ENCODE results near the gene PTPRB. TPM values are rescaled to one million over a fixed set of nuclear protein-coding genes. Genes with fewer than 3 reads are reported as not detected.

PTPRB gene
- total RNA-seq, 2 donors from 2014 or later, result 0.22 TPM; not detected in 1

DNA sequence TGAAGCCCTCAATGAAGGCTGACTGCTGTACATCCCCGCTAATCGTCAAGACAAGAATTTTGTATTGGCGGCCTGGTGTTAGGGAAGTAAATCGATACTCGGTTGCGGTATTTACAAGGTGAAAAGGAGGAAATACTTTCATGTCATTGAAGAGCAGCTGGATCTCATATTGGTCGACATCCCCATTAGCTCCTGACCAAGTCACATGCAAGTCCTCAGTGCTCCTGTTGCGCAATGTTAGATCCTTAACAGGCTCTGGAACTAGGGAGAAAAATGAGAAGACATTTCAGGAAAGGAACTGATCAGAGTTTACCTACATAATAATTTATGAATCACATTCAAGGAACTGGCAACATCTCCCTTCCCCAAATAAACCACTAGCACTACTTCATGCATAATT, 66.2 kb downstream of the PTPRB start:
- 93 to 94% methylated on average over 5 to 8 of the region's 8 CpGs for WGBS, 2 experiments (ENCODE audit: insufficient coverage in 1 of 2, insufficient read length in 1 of 2)
- DNase-seq, result no peak
- Mint-ChIP-seq H3K9me3 (no peaks in the 10 kb centered on the region), H3K4me1 (no peaks in the 10 kb centered on the region), H3K27me3 (ENCODE audit: insufficient read depth) (no peaks in the 10 kb centered on the region), H3K27ac (no peak overlapping the region), H3K4me3 (no peak overlapping the region), H3K36me3 (ENCODE audit: low read depth) (no peaks in the 10 kb centered on the region)
- TF ChIP-seq CTCF (conservative IDR thresholded peaks at IDR 0.05), result no peak
- Histone ChIP-seq H3K9ac (ENCODE audit: extremely low read depth, low read length, poor library complexity, severe bottlenecking) (no peak overlapping the region), H3K27me3 (ENCODE audit: control insufficient read depth, insufficient read depth, low read length, poor library complexity, severe bottlenecking) (no peaks in the 10 kb centered on the region), H3K9me3 (ENCODE audit: control insufficient read depth, low read length) (no peaks in the 10 kb centered on the region), H3K27ac (ENCODE audit: low read depth, low read length) (no peak overlapping the region), H3K4me3 (ENCODE audit: low read length) (no peak overlapping the region), H3K36me3 (ENCODE audit: control insufficient read depth, insufficient read depth, low read length) (no peaks in the 10 kb centered on the region), H3K4me1 (ENCODE audit: control insufficient read depth, insufficient read depth, low read length) (no peaks in the 10 kb centered on the region)

DNA sequence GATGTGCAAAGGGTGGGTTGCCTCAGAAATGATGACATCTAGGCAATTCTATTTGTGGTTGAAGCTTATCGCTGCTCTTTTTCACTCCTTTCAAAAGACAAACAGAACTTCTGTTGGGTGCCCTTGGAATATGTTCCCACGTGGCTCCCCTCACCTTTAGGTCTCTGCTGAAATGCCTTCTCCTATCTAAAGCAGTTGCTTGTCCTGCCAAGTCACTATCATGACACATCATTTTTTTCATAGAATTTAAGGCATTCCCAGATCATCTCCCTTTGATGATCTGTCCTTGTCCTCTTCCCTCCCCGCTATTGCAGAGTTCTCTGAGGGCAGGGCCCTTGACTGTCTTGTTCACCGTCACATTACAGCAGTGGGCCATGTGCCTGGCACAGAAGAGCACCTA, 75.7 kb downstream of the PTPRB start:
- Histone ChIP-seq H3K9ac (ENCODE audit: extremely low read depth, low read length, poor library complexity, severe bottlenecking) (no peak overlapping the region), H3K4me1 (ENCODE audit: control insufficient read depth, insufficient read depth, low read length) (no peaks in the 10 kb centered on the region), H3K9me3 (ENCODE audit: control insufficient read depth, low read length) (no peaks in the 10 kb centered on the region), H3K4me3 (ENCODE audit: low read length) (no peak overlapping the region), H3K36me3 (ENCODE audit: control insufficient read depth, insufficient read depth, low read length) (no peaks in the 10 kb centered on the region), H3K27me3 (ENCODE audit: control insufficient read depth, insufficient read depth, low read length, poor library complexity, severe bottlenecking) (no peaks in the 10 kb centered on the region), H3K27ac (ENCODE audit: low read depth, low read length) (no peak overlapping the region)
- TF ChIP-seq CTCF (conservative IDR thresholded peaks at IDR 0.05), result no peak
- no peak for DNase-seq
- 92 to 95% methylated on average over 4 of the region's 4 CpGs for WGBS, 2 experiments (ENCODE audit: insufficient coverage in 1 of 2, insufficient read length in 1 of 2)
- Mint-ChIP-seq H3K4me1 (peaks cover 3% of the 10 kb centered on the region), H3K27ac (no peak overlapping the region), H3K9me3 (no peaks in the 10 kb centered on the region), H3K36me3 (ENCODE audit: low read depth) (no peaks in the 10 kb centered on the region), H3K27me3 (ENCODE audit: insufficient read depth) (peaks cover 2% of the 10 kb centered on the region), H3K4me3 (no peak overlapping the region)

DNA sequence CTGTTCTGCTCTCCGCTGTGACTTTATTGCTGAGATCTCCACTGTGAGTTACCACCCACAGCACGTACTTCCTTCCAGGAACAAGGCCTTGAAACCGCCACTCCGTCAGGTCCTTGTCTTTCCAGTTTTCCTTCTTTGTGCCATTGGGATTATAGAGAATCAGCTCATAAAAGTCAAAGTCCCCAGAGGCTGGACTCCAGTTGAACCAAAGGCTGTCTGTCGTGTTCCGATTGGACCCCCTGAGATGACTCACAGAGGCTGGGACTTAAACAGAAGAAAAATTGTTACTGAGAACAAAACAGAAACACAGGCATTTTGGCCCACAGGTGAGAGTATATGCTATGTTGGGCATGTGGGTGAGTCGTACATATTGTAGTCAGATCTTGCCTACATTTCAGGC, 76.6 kb downstream of the PTPRB start:
- H3K4me1 Mint-ChIP-seq, result peaks cover 11% of the 10 kb centered on the region
- Histone ChIP-seq H3K27ac (ENCODE audit: low read depth, low read length) (no peak overlapping the region), H3K9me3 (ENCODE audit: control insufficient read depth, low read length) (no peaks in the 10 kb centered on the region), H3K36me3 (ENCODE audit: control insufficient read depth, insufficient read depth, low read length) (no peaks in the 10 kb centered on the region), H3K4me3 (ENCODE audit: low read length) (no peak overlapping the region), H3K4me1 (ENCODE audit: control insufficient read depth, insufficient read depth, low read length) (no peaks in the 10 kb centered on the region), H3K27me3 (ENCODE audit: control insufficient read depth, insufficient read depth, low read length, poor library complexity, severe bottlenecking) (no peaks in the 10 kb centered on the region), H3K9ac (ENCODE audit: extremely low read depth, low read length, poor library complexity, severe bottlenecking) (no peak overlapping the region)
- no peaks in the 10 kb centered on the region for H3K36me3 Mint-ChIP-seq (ENCODE audit: low read depth)
- WGBS, 2 experiments (ENCODE audit: insufficient coverage in 1 of 2, insufficient read length in 1 of 2), result 93 to 97% methylated on average over 7 of the region's 7 CpGs
- no peak for TF ChIP-seq CTCF (conservative IDR thresholded peaks at IDR 0.05)
- H3K27me3 Mint-ChIP-seq (ENCODE audit: insufficient read depth), result peaks cover 2% of the 10 kb centered on the region
- no peaks in the 10 kb centered on the region for H3K9me3 Mint-ChIP-seq
- H3K27ac Mint-ChIP-seq, result no peak overlapping the region
- H3K4me3 Mint-ChIP-seq, result no peak overlapping the region
- DNase-seq, result no peak
